LoVo (cell line): Measurements from ENCODE around the gene BICRA.
"Not testable (repeated sequence)": the region's sequence is repeated elsewhere in the genome, so short reads cannot be mapped to it uniquely, and the experiment has no call there.

Source experiments
- DNase-seq: peaks from one replicate; pipeline ENCODE4 v3.0.0-alpha.2; 2016; ENCODE audit warnings: low spot score

Gene BICRA

GRCh38 chr19:47694466-47695273 lies 85.7 kb downstream of the BICRA start:
- no peak for DNase-seq

- DNase-seq = no peak
Observed at GRCh38 chr19:47695533-47696262, 86.8 kb downstream of the BICRA start.

GRCh38 chr19:47696635-47697034 lies 87.7 kb downstream of the BICRA start:
- no peak for DNase-seq

- peak; percentile 75 for DNase-seq
Observed at GRCh38 chr19:47697863-47698609, 89.1 kb downstream of the BICRA start.

GRCh38 chr19:47698631-47699359 lies 89.9 kb downstream of the BICRA start:
- DNase-seq = no peak

GRCh38 chr19:47699360-47699917 lies 90.5 kb downstream of the BICRA start:
- DNase-seq = no peak

GRCh38 chr19:47700934-47701716 lies 92.2 kb downstream of the BICRA start:
- DNase-seq = no peak

- no peak for DNase-seq
Observed at GRCh38 chr19:47701717-47702552, 93.0 kb downstream of the BICRA start.

- no peak for DNase-seq
Observed at GRCh38 chr19:47702671-47703070, 93.7 kb downstream of the BICRA start.

- DNase-seq = no peak
Observed at GRCh38 chr19:47703301-47703700, 94.4 kb downstream of the BICRA start.

GRCh38 chr19:47704024-47704423 lies 95.1 kb downstream of the BICRA start:
- DNase-seq = no peak

- no peak for DNase-seq
Observed at GRCh38 chr19:47704656-47705055, 95.7 kb downstream of the BICRA start.

GRCh38 chr19:47707135-47707925 lies 98.4 kb downstream of the BICRA start:
- peak; percentile 73 for DNase-seq

- DNase-seq = no peak
Observed at GRCh38 chr19:47711652-47712242, 102.8 kb downstream of the BICRA start.

- DNase-seq = peak; percentile 63
Observed at GRCh38 chr19:47713046-47714021, 104.4 kb downstream of the BICRA start, which contains the start of gene EHD2. Gene EHD2, plus strand, starts transcription at chr19:47713422. Its CDS starts 3,191 bp downstream, at chr19:47716613.

- no peak for DNase-seq
Observed at GRCh38 chr19:47714339-47714738, 105.4 kb downstream of the BICRA start.

GRCh38 chr19:47714855-47715254 lies 105.9 kb downstream of the BICRA start:
- DNase-seq = not testable (repeated sequence)
